NCI-H1105 (cell line): Measurements from ENCODE around the gene LCP1.
"Not testable (repeated sequence)": the region's sequence is repeated elsewhere in the genome, so short reads cannot be mapped to it uniquely, and the experiment has no call there.

Experiments
- DNase-seq: peaks from one replicate; lab custom pipeline; 2025; lab: John Stamatoyannopoulos, UW

Gene LCP1

GRCh38 chr13:46181377-46181839 is 569 bp downstream of the LCP1 start:
- no peak for DNase-seq

- no peak for DNase-seq
Observed at GRCh38 chr13:46179969-46180763, 1.8 kb downstream of the LCP1 start.

GRCh38 chr13:46179491-46179908 is 2.5 kb downstream of the LCP1 start:
- DNase-seq = no peak

- no peak for DNase-seq
Observed at GRCh38 chr13:46178821-46179220, 3.2 kb downstream of the LCP1 start.

- no peak for DNase-seq
Observed at GRCh38 chr13:46178143-46178542, 3.8 kb downstream of the LCP1 start.

GRCh38 chr13:46176756-46177155 is 5.2 kb downstream of the LCP1 start:
- DNase-seq = no peak

- DNase-seq = no peak
Observed at GRCh38 chr13:46173656-46174055, 8.3 kb downstream of the LCP1 start.

- no peak for DNase-seq
Observed at GRCh38 chr13:46172531-46172991, 9.4 kb downstream of the LCP1 start.

GRCh38 chr13:46171739-46172138 is 10.2 kb downstream of the LCP1 start:
- DNase-seq = no peak

- no peak for DNase-seq
Observed at GRCh38 chr13:46171217-46171616, 10.8 kb downstream of the LCP1 start.

GRCh38 chr13:46170687-46171086 is 11.3 kb downstream of the LCP1 start:
- no peak for DNase-seq

GRCh38 chr13:46170268-46170667 is 11.7 kb downstream of the LCP1 start:
- DNase-seq = no peak

GRCh38 chr13:46169758-46170157 is 12.2 kb downstream of the LCP1 start:
- DNase-seq = no peak

GRCh38 chr13:46168783-46169182 is 13.2 kb downstream of the LCP1 start:
- DNase-seq = no peak

- DNase-seq = no peak
Observed at GRCh38 chr13:46168341-46168740, 13.6 kb downstream of the LCP1 start.

GRCh38 chr13:46166947-46167610 is 14.9 kb downstream of the LCP1 start:
- DNase-seq = no peak

- DNase-seq = no peak
Observed at GRCh38 chr13:46166224-46166584, 15.8 kb downstream of the LCP1 start.

GRCh38 chr13:46165485-46166223 is 16.3 kb downstream of the LCP1 start:
- no peak for DNase-seq

- DNase-seq = no peak
Observed at GRCh38 chr13:46164661-46165060, 17.3 kb downstream of the LCP1 start.

- not testable (repeated sequence) for DNase-seq
Observed at GRCh38 chr13:46162741-46163140, 19.2 kb downstream of the LCP1 start.

- DNase-seq = peak; percentile 36
Observed at GRCh38 chr13:46160471-46161066, 21.4 kb downstream of the LCP1 start.

GRCh38 chr13:46160065-46160464 is 21.9 kb downstream of the LCP1 start:
- DNase-seq = no peak
